ENCODE results near the gene RALGPS1.

RALGPS1 gene

GRCh38 chr9:127079446-127080140 lies 165.0 kb downstream of the RALGPS1 start:
- no peak for DNase-seq (ENCODE audit: low read depth)

DNA sequence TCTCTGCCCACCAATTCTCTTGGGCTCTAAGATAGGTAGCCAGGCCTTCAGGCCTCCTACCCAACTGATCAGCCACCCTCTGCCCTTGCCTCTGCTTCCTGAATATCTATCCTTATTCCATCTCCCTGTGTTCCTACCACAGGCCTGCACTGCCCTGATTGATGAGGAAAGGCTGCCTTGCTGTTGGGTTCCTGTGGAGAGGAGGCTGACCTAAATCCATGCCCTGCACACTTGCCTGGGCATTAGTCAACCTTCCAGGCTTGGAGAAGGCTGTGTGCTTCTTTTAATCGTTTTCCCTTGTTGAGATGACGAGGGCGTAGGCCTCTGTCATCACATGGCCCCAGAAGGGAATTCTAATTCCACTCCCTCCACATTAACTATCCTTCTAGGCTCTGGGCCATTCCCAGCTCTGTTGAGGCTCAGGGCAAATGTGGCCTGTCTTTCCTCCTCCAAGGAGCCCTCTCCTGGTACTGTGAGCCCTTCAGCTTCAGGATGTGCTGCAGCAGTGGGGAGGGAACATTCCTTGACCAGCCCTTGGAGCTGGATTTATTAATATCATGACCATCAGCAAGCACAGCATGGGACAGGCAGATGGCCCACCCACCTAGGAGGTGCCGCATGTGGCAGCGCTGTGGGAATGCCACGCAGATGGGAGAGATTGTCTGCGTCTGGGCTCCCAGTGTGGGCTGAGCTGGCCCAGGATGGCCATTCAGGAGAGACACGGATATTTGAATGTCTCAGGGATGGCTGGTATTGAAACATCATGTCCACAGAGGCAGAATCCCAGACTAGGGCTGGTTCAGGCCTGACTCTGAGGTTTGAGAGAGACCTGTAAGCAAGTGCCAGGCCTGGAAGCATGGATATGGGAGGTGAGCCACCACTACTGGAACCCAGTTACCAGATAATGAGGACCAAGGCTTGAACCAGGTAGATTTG lies 166.9 kb downstream of the RALGPS1 start:
- no peak for DNase-seq (ENCODE audit: low read depth)

GRCh38 chr9:127083138-127083980 lies 168.8 kb downstream of the RALGPS1 start:
- DNase-seq (ENCODE audit: low read depth) = no peak

- DNase-seq (ENCODE audit: low read depth) = no peak
These were observed 169.8 kb downstream of the RALGPS1 start for GRCh38 chr9:127084076-127085039.

DNA sequence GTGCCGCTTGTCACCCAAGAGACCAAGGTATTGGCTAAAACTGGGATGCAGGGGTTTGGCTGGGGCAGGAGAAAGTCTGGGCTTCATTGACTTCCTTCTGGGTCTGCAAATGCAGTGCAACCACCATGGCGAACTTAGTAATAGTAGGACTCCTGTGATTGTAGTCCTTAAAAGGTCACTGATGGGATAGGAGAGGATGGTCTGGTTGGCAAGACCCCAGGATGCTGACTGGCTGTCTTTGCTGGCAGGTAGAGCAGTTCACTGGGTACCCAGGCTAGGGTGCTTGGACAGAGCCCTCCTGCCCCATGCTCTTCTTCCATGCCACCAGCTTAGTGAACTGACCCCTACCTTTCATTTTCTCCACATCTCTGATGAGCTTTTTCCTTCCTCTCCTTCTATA lies 170.6 kb downstream of the RALGPS1 start:
- DNase-seq (ENCODE audit: low read depth) = no peak

GRCh38 chr9:127086771-127087170 lies 172.2 kb downstream of the RALGPS1 start:
- no peak for DNase-seq (ENCODE audit: low read depth)

DNA sequence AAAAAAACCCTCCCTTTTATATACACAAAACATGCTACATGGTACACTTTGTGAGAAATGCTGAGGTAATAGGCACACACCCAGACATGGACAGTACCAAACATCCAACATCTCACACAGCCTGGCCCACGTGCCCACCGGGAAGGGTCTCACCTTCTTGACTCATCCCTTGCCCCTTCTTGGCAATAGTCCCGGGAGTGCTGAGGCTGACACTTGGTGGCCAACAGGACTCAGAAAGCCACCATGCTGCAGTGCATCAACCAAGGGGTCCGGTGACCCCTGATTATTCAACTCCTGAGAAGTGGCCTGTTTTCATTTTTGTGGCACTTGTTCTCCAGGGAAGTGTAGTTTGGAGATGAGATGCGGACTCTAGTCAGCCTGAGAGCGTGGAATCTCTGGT lies 172.8 kb downstream of the RALGPS1 start:
- no peak for DNase-seq (ENCODE audit: low read depth)

- DNase-seq (ENCODE audit: low read depth) = no peak
These were observed 173.3 kb downstream of the RALGPS1 start for GRCh38 chr9:127087836-127088235.

- DNase-seq (ENCODE audit: low read depth) = no peak
These were observed 174.4 kb downstream of the RALGPS1 start for GRCh38 chr9:127088724-127089615.

DNA sequence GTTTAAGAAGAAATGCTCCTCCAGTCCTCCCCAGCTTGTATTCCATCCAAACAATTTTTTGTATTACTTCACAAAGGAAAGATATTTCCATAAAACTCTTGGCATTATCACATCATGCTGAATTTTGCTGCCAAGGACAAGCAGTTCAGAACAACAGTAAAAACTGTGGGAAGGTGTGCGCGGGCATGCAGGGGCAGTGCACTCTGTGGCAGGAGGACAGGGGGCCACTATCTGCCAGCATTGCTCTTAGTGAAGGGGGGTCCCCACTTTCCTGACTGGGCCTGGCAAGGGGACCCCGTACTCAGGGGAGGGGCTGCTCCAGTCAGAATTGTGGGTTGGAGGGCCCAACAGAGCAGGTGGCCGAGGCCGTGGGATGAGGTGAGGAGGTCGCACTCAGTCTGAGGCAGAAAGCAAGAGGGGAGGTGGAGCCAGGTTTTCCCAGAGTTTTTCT lies 175.1 kb downstream of the RALGPS1 start:
- no peak for DNase-seq (ENCODE audit: low read depth)

- no peak for DNase-seq (ENCODE audit: low read depth)
These were observed 175.9 kb downstream of the RALGPS1 start for GRCh38 chr9:127090341-127090985.

DNA sequence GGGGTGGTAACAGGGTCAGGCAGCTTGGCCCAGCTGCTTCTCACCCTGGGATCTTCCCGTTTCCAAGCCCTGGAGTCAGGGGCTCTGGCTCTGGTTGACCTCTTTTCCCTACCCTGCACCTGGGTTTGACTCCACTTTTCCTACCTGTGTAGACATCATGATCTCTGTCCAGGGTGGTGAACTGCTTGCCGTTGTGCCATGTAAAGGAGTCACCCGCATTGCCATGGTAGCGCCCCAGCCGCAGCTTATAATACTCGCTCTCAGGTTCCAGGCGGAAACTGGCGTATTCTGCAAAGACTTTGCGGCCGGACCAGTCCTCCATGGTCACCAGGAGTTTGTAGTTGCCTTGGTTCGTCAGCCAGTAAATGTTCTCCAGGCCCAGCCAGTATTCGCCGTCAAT lies 176.9 kb downstream of the RALGPS1 start:
- DNase-seq (ENCODE audit: low read depth) = no peak

GRCh38 chr9:127092041-127092608 lies 177.5 kb downstream of the RALGPS1 start:
- no peak for DNase-seq (ENCODE audit: low read depth)

DNA sequence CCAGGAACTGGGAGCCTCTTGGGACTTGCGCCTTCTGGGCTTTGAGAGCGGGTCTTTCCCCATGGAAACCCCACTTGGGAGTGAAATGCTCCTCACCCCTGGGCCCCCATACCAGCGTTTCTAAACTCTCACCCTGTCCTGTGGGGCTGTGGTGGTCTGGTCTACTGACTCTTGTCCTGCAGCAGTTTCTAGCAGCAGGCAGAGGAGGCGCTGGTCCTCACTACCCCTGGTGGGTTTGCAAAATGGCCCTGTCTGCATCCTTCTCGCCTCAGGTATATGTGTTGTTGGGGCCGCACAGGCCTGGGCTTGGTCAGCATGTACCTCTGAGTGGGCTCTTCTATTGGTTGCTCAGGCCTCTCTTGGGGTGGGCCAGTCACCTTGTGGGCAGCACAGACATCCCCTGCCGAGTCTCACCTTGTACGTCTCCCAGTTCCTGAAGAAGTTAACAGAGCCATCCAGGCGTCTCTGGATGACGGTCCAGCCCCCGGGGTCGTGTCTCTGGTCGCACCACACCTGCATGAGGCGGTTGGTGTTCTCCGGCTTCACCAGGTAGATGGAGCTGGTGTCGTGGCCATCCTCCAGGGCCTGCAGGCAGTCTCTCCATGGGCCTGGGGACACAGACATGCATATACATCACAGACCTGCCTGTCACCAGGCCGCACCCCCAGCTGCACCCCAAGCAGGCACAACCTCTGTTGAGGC lies 178.9 kb downstream of the RALGPS1 start:
- no peak for DNase-seq (ENCODE audit: low read depth)

DNA sequence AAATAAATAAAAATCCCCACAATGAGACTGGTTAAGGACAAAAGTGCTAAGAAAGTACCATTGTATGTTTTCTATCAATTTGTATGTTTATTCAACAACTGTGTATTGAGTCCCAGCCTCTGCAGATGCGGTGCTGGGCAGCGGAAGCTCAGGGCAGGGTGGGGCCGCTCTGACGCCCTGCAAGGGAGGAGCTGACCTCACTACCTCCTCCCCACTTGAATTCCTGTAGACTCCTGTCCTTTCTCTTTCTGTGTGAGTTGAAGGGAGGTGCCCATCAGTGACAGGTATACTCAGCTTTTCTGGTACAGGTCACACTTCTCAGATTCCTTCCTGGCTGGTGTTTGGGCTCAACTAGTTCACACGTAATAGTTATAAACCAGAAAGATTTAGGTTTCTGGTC lies 180.8 kb downstream of the RALGPS1 start:
- DNase-seq (ENCODE audit: low read depth) = no peak

DNA sequence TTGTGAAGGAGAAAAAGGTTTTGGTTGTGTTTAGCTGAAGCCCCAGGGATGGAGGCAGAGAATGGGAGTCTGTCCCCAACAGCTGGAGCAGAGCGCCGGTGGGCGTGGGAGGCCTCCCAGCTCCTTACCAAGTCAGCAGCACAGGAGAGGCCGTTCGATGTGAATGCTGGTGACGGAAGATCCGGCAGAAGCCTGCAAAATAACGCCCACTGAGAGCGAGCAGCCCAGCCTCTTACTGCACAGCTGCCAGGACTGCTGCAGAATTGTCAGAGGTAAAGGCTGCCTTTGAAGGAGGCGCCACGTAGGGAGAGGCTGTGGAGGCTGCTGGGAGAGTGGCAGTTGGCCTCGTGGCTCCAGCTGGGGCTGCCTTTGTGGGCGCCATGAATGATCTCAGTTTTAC lies 181.6 kb downstream of the RALGPS1 start:
- no peak for DNase-seq (ENCODE audit: low read depth)

DNA sequence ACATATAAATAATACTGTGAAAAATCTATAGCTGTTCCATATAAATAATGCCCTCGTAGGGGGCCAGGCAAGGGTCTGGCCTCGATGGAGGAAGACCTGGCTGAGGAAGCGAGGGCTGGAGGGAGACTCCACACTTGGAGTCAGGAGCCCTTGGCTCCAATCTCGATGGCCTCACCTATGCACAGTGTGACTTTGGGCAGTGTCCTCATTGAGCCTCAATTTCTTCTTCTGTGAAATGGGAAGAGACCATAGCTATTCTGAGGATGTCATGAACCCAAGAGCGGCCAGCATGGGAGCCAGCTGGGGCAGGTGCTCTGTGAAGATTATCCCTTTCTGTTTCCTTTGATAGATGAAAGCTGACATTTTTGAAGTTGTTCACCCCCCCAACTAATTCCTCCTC lies 183.1 kb downstream of the RALGPS1 start:
- DNase-seq (ENCODE audit: low read depth) = no peak

DNA sequence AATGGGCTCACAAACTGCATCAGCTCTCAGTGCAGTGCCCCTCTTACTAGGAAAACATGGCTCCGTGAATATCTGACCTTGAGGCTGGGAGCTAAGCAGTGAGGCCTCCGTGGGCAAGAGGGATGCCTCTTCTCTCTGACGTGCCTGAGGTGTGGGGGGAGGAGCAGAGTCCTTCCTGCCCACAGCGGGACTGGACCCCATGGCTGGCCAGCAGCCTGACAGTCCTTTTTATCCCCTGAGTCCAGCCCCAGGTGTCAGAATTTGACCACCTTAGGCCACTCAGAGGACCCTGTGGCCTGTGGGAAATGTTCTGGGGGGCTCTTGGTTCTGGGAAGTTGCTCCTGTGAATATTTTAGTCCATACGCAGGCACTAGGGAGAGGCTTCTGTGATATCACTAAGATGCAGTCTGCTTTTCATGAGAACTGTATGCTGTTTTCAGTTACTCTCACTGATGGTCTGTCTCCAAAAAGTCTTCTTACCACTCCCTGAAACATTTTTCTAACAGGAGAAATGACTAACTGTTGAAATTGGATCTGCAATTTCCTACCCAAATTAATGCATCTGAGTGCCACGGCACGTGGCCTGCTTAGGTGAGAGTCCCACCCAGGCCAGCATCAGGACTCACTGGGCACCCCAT lies 184.5 kb downstream of the RALGPS1 start:
- DNase-seq (ENCODE audit: low read depth) = no peak
